Measurements from ENCODE around the gene ANTXRL.

ANTXRL gene

DNA sequence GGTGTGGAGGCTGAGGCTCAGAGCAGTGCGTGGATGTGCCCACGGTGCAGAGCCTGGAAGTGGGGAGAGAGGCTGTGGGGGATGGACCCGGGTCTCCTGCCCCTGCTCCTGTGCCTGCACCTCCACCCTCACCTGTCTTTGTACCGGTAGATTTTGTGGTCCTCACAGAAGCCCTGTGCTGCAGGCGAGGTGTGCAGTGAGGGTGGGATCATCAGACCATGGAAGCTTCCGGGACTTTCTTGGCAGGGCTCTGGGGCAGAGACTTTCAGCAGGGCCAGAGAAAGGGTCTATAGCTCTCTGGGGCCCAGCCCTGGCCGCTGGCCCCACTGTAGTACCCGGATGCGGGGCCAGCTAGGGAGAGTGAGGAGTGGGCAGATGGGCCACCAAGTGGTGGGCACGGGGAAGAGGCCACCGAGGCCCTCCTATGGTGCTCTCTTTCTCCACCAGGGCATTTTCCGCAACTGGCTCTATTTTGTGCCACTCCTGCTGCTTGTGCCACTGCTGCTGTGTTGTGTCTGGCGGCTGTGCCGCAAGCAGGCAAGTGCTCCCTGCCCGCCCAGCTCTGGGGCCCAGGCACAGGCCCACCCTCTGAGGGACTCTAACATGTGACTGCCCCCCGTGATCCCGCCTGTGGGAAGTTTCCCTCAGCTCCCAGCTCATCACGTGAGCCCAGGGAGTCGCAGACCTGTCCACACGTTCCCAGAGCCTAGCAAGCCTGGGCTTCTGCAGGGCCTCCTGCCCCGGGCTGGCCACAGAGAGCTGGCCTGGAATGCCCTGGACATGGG lies 22.1 kb downstream of the ANTXRL start:
- no peak for TF ChIP-seq POLR2AphosphoS5 (IDR thresholded peaks at IDR 0.05; ENCODE audit: low read depth, low read length)
- TF ChIP-seq REST (IDR thresholded peaks at IDR 0.05; ENCODE audit: insufficient read depth in 1 of 2, low read depth in 2 of 2, low read length in 2 of 2) = no peak
- TF ChIP-seq TAF1 (IDR thresholded peaks at IDR 0.05; ENCODE audit: borderline replicate concordance, insufficient read depth, low read length) = no peak
- no peak for TF ChIP-seq SIN3A (IDR thresholded peaks at IDR 0.05; ENCODE audit: borderline replicate concordance, insufficient read depth, low read length)

DNA sequence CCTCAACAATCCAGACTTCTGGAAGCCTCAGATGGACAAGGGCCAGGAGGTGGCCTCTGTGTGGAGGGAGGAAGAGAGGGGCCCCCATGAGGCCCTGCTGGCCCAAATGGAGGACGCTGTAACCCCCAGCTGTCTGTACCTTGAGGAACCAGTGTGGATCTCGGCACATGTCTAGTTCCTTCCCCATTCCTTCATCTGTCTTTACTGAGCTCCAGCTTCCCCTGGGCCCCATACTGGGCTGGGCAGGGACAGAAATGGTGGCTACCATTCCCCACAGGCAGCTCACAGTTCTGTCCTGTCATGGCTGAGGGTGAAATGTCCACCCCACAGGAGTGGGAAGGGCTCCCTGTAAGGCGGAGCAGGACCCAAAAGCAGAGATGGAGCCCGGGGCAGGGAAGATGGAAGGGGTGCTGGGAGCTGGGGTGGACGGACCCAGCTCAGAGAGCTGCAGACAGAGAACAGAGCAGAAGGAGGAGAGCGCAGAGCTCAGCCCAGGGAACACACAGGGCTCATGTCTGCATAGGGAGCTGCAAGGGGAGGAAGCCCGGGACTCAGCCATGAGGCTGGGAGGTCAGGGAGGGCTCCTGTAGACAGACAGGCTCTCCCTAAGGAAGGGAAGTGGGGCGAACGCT lies 22.8 kb downstream of the ANTXRL start:
- TF ChIP-seq REST (IDR thresholded peaks at IDR 0.05; ENCODE audit: insufficient read depth in 1 of 2, low read depth in 2 of 2, low read length in 2 of 2) (no peak), TAF1 (IDR thresholded peaks at IDR 0.05; ENCODE audit: borderline replicate concordance, insufficient read depth, low read length) (no peak), SIN3A (IDR thresholded peaks at IDR 0.05; ENCODE audit: borderline replicate concordance, insufficient read depth, low read length) (no peak), POLR2AphosphoS5 (IDR thresholded peaks at IDR 0.05; ENCODE audit: low read depth, low read length) (no peak), FOXP2 (optimal IDR thresholded peaks at IDR 0.05; ENCODE audit: borderline replicate concordance, extremely low read depth, extremely low read length, insufficient read depth) (no peak)

DNA sequence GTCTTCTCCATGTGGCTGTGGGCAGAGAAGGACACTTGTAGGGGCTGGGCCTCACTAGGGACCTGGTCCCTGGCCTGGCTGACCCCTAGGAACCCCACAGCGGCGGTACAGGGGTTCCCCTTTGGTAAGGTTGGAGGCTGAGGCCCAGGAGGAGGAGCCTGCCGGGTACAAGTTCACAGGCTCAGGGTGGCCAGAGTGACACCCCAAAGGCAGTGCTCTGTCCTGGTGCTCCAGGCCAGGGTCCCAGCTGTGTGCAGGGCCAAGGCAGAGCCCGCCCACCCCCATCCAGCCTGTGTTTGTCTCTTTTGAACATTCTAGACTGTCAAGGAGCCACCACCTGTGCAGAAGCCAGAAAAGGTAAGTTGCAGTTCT lies 23.3 kb downstream of the ANTXRL start:
- TF ChIP-seq TAF1 (IDR thresholded peaks at IDR 0.05; ENCODE audit: borderline replicate concordance, insufficient read depth, low read length) = no peak
- TF ChIP-seq POLR2AphosphoS5 (IDR thresholded peaks at IDR 0.05; ENCODE audit: low read depth, low read length) = no peak
- TF ChIP-seq FOXP2 (optimal IDR thresholded peaks at IDR 0.05; ENCODE audit: borderline replicate concordance, extremely low read depth, extremely low read length, insufficient read depth) = no peak
- no peak for TF ChIP-seq SIN3A (IDR thresholded peaks at IDR 0.05; ENCODE audit: borderline replicate concordance, insufficient read depth, low read length)
- no peak for TF ChIP-seq REST (IDR thresholded peaks at IDR 0.05; ENCODE audit: insufficient read depth in 1 of 2, low read depth in 2 of 2, low read length in 2 of 2)

DNA sequence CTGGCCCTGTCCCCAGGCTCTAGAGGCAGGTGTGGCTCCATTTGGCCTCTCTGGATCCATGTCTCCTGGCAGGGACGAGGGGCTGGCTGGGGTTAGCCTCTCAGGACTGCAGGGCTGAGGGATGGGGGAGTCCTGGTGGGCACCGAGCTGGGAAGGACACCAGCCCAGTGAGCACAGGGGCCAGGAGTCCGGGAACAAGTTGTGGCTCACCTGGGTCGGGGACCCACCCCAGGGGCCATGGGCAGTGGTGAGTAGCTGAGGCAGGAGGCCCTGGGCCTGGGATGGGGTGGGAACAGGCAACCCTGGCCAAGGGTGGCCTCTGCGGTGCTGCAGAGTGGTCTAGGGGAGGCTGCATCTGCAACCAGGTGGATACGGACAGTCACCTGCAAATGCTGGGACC lies 24.1 kb downstream of the ANTXRL start:
- no peak for TF ChIP-seq TAF1 (IDR thresholded peaks at IDR 0.05; ENCODE audit: borderline replicate concordance, insufficient read depth, low read length)
- no peak for TF ChIP-seq REST (IDR thresholded peaks at IDR 0.05; ENCODE audit: insufficient read depth in 1 of 2, low read depth in 2 of 2, low read length in 2 of 2)
- TF ChIP-seq POLR2AphosphoS5 (IDR thresholded peaks at IDR 0.05; ENCODE audit: low read depth, low read length) = no peak
- no peak for TF ChIP-seq SIN3A (IDR thresholded peaks at IDR 0.05; ENCODE audit: borderline replicate concordance, insufficient read depth, low read length)
- no peak for TF ChIP-seq FOXP2 (optimal IDR thresholded peaks at IDR 0.05; ENCODE audit: borderline replicate concordance, extremely low read depth, extremely low read length, insufficient read depth)
